ENCODE data around the gene TRDMT1.

The TRDMT1 gene

DNA sequence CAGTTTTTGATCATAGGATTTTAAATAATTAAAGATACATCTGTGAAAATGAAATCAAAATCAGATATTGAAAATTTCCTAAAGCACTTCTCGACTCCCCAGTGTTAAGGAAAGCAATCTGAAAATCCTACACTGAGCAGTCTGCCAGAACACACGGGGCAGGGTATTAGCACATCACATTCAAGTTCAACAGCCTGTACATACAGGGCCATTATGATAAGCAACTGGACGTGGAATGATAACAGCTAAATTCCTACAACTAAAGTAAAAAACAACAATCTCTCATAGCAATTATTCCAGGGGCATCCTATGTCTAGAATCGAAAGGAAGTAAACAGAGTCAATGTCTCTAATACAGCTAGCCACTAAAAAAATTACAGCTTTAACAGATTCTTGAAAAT, 31.7 kb downstream of the TRDMT1 start:
- no peak for DNase-seq

DNA sequence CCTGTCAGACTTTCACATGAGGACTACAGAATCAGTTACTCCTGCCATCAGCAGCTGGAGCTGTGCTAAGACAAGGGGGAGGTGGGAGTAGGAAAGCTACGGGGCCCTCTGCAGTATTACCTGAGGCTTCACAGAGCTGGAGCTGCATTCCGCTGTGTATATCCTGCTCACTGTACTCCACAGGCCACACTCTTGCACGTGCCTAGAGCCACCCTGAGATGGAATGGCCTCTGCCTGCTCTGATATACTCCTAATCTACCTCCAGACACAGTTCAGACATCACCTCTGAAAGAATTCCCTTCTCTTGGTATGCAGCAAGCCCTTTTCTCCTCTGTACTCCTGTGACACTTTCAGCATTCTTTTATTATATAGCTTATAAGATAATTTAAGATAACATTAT, 34.8 kb downstream of the TRDMT1 start:
- DNase-seq: no peak

DNA sequence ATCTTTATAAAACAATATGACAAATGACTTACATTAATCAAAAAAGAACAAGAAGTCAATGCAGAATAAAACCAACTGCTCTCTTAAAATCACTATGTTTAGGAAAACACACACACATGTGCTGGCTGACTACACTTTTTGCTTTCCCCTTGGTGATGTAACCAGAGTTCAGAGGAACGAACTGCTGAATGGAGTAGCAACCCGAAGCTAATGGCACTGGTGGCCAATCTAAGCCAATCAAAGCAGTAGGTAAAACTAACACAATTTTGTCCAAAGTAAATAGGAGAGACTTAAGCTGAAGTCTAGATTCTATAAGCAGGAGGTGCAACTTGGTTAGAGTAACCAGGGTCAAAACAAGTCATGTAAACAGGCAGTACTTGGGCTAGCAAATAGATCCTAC, 38.6 kb downstream of the TRDMT1 start:
- DNase-seq: no peak

DNA sequence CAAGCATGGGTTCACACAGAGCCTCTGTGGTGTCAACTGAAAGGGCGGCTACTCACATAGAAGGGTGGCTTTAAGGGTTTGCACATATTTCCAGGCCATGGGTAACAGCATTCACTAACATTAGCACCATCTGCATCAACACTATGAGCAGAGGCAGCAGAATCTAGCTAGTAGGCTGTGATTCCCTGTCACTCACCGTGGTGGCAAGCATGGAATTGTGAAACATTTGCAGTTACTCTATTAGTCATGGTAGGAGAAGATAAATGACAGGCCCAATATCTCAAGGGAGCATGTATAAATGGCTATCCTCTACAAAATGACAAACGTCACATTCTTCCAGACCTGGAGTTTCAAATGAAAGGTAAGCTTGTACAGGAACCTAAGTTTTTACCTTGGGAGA, 39.7 kb downstream of the TRDMT1 start:
- no peak for DNase-seq

DNA sequence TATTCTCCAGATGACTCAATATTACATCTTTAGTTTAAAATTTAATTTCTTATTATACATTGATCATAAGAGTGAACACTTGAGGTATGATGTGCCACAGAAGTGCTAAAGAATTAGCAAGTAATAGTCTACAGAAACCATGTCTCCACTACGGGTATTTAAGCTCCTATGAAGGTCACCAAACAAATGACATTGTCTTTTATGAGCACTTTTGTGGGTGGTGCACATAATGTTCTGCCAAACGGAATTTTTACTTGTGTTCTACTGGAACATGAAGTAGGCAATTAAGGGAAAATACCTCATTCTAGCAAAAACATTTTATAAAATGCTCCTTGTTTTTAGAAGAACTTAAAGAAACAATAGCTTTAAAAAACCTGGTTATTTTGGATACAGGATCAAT, 44.4 kb downstream of the TRDMT1 start:
- no peak for DNase-seq

DNA sequence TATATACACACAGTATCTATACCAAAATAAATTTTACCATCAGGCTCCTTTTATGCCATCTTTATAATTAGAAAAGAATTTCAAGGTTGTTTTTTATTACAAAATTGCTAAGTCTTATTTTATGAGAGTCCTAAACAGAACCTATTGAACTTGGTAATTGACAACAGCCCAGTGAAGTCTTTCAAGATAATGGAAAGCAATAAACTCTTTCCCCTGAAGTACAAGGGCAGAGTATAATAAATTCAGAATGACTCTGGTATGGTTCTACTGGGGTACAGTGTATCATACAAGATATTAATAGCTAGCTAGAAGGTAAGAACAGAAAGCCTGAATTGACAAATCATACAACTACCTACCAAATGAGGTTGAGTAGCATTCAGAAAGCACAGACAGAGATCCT, 45.6 kb downstream of the TRDMT1 start:
- no peak for DNase-seq

DNA sequence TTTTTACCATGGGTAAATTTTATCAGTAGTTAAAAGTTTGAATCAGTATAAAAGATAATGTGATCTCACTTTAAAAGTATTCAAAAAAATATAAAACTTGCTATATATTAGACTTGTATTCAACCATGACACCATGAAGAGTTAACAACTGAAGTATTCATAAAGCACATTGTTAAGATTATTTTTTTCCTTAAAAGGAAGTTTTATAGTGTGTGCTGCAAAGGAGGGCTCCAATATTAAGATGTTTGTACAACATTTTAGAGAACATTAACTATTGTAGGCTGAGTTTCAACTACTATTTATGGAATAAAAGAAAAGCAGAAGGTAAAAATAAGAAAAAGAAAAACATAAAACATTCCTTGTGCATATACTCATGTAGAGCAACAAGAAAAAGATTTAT, 47.4 kb downstream of the TRDMT1 start:
- no peak for DNase-seq

DNA sequence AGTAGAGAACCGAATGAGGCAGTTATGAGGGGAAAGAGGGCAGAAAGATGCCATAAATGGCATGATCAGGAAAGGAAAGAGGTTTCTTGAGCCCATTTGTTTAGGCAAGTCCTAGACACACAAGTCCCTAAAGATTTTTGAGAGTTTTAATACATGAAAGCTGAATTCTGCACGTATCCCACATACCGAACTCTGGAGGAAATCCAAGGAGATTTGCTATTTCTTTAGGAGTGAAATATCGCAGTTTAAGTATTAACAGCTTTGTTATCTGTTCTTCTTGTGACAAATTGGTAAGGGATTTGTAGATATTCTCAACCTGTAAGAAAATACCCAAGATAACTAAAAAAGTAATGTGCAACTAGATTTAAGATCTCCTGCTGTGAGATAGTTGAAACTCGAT, 48.2 kb downstream of the TRDMT1 start:
- DNase-seq: no peak

DNA sequence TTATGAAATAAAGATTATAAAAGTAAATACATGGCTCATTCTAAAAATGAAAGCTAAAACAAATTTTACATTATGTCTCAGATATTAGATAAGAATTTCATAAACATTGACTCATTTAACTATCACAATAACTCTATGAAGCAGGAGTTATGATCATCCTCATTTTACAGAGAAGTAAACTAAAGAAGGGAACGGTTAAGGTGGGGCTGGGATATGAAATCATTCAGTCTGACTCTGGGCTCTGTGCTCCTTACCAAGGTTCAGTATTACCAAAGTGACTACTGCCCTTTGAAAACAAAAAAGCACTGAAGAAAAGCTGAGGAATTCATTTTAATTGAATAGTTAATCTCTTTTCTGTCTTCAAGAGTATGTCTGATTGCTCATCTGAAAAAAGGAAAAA, 49.8 kb downstream of the TRDMT1 start:
- no peak for DNase-seq

DNA sequence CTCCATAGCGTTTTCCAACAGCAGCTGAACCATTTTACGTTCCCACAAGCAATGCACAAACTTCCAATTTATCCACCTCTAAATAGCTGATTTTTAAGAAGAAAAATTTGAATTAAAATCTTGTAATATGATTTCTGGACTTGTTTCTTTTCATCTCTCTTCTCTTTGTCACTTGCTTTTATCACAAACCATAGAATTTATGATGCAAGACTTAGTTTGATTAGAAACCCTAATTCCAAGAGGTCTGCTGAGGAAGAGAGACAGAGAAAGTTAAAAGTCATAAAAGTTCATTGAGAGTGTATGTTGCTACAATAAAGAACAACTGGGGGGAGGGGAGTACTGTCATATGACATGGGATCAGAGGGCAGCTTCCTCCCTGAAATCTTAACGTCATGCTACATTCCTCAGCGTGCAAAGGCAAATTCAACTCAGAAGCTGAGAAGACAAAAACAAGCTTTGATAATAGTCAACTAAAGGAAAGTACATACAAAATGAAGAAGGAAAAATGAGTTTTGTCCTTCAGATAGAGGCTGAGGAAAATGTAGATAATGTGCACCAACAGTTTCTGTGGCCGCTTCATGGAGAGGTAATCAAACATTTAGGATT, 53.5 kb downstream of the TRDMT1 start:
- DNase-seq: no peak

DNA sequence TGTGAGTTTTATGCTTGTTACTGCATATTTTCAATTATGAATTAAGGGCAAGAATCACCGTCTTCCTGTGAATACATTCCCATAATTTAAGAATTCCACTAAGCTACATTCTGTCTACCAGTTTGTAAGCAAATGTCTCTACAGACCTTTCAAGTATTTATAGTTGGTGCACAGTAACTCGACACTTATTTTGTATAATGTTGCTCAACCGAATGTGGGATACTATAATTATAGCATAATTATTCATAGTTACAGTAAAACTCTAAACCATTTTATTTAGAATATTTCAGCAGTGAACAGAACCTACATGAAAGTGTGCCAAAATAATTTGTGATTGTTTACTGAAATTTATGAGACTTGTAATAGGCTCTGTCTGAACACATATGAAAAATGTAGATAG, 54.6 kb downstream of the TRDMT1 start:
- no peak for DNase-seq

DNA sequence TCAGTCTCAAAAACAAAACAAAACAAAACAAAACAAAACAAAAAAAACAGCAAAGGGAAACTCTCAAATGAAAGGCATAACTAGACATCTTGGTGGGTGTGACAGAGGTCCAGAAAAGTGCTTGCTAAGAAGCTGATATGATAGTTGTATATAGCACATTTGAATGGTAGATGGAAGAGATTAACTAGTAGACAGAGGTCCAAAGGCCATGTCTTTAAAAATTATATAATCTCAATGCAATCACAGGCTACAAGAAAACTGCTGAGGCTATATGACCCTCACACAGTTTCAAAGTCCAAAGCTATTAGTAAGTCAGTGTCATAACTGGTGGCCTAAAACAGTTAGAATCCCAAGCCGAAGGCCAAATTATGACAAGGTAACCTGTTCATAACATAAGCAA, 56.2 kb downstream of the TRDMT1 start:
- DNase-seq: no peak

DNA sequence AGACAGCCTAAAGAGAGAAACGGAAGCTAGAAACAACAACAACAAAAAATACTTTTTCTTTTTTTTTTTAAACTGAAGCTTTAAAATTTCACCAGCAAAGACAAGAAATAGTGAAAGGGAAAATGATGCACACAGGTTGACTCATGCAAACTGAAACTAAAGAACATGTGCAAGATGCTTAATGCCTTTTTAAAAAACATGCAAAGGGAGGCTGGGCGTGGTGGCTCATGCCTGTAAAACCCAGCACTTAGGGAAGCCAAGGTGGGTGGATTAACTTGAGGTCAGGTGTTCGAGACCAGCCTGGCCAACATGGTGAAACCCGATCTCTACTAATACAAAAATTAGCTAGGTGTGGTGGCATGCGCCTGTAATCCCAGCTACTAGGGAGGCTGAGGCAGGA, 56.7 kb downstream of the TRDMT1 start:
- DNase-seq: peak; percentile 12

DNA sequence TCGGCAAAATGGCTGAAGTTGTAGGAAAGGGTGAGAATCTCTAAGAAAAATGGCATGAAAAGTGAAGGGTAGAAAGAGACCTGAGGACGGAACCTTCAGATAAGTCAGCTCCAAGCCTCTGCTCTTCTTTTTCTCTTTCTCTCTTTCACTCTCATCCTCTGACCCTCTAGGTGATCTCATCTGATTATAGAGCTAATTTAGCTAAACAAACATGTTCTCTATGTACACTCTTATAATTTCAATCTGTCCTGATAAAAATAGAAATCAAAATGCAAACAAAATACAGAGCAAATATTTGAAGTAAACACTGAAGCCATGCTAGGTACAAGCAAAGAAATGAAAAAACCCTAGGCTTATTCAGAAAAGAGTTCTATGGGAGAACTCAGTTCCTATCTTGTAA, 57.4 kb downstream of the TRDMT1 start:
- no peak for DNase-seq

DNA sequence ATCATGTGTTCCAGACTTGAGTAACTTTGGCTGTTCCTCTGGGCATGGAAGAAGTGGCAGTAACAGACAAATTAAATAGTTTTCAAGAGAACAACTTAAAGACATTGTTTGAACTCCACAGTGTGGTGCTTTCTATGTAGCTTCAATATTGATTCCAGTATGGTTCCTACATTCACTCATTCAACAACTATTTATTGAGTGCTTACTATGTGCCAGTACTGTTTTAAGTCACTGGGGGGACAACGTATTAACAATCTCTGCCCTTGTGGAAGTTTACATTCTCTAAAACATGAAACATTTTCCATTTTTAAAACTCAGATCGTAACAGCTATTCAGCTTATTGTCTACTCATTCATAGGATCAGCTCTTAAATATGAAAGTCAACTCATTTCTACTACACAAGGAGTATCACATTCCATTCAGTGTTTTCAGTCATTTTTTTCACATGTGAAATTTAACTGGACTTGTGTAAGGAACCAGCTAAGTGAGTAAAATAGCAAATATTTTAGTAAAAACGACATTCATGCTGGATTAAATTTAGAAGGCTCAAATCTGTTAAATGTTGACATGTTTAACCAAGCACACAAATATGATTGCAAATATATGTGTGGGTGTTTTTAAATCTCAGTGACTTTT, 58.3 kb downstream of the TRDMT1 start:
- no peak for DNase-seq

DNA sequence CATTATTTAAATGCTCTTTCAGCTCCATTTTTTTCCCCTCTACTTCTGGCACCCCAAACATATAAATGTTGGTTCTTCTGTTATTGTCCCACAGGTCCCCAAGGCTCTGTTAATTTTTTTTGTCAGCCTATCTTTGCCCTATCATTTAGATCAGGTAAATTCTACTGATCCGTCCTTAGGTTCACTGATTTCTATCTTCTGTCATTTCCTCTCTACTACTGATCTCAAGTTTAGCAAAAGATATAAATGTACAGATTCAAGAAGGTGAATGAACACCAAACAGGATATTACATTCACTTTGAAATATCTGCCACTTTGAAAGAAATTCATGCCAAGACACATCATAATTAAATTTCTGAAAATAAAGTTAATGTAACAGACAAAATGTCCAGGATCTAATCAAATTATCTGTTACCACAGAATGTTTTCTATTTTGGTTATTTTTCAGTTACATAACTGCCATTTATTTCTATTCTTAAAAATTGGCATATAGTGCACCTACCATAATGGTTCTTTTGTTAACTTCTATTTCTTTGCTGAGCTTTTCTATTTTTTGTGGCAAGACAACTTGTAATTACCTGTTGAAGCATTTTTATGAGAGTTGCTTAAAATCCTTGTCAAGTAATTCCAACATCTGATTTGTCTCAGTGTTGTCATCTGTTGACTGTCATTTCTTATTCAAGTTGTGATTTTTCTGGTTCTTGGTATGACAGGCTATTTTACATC, 59.8 kb downstream of the TRDMT1 start:
- DNase-seq: no peak

DNA sequence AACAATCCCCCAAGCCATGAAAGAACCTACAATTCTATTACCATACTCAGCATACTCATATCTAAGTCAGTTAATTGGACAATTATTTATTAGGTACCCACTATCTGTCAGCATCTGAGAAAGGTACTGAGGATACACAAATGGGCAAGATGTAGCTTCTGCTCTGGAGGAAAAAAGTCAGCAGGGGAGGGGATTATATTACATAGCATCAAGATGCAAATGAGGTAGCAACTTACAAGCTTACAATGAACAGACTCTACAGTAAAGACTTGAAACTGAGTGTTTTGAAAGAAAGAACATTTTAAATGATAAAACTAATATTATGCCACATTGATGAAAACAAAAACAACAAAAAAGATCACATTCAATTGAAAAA, 61.1 kb downstream of the TRDMT1 start:
- DNase-seq: no peak

DNA sequence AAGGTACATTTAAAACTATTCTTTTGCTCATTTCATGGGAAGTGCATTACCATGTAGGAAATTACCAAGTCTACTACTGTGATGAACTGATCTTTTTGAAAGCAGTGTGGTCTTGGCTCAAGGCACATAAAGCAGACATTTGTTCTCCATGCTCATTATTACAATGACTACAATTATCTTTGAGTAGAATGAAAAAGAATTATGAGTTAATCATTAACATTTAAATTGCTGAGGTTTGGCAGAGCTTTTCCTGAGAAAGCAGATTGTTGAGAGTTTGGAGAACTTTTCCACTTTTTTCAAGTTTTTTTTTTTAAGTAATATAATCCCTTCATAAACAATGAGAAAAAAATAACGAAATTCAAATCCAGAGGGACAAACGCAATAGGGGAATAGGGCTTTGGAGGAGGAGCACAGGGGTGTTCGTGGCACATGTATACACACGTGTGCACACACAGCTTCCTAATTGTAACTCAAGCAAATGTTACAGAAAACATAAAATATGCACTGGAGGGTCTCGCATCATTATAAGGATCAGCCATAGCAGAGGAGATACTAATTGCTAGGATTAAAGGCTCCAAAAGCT, 62.9 kb downstream of the TRDMT1 start:
- no peak for DNase-seq

DNA sequence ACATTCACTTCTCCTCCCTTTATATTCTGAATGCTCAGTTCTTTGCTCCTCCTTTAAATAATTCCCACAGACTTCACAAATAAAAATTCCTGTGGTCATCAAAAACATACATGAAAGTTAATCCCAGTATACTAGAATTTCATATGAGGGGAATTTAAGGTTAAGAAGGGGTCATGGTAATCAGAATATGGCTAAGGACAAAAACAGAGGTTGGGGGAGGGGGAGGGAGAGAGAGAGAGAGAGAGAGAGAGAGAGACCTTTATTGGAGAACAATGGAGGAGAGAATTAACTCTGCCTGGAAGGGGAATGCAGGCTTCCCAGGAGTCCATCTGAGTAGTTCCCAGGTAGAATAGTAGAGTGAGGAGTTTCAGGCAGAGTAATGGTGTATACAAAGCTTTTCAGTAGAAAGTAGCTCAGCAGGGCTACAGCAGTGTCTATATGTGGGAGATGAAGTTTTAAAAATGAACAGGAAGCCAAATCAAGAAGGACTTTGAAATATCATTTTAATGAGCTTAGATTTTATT, 66.7 kb downstream of the TRDMT1 start:
- DNase-seq: no peak

DNA sequence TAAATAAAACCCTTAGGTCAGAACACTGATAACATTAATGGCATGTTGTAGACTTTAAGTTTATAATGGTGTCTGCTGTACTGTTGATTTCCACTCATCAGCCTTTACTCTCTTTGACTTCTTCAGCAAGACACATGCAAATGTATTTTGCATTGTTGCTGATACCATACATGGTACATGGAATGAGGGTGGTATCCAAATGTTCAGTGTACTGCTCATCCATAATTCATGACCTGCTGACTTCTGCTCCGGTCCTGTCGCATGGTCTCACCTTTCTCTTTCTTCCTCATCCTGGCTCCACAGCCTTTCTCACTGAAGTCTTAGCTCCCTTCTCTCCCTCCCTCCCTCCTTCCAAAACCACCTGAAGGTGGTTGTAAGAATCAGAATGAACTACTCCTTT, 67.2 kb downstream of the TRDMT1 start:
- DNase-seq: no peak

DNA sequence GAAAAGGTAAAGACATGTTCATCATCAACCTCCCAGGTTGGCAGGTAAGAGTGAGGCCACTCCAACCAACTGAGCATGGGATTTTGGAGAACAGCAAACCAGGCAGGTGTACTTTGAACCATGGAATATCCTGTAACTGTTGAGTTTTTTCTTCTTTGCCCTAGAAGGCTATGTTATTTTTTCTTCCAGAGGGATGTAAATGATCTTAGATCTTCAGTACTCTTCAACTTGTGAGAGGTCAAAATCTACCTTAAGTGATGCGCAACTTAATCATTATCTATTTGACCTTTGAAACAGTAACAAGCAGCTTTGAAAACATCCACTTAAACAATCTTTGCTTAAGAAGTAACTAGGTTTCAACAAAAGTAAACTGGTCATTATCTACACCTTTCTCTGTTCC, 71.7 kb downstream of the TRDMT1 start, which contains the start of gene CUBN:
Gene CUBN, minus strand, starts transcription at position 71 of the 400 bp plus-strand sequence. Its CDS starts 46 bp downstream, at position 25.
- DNase-seq: no peak

DNA sequence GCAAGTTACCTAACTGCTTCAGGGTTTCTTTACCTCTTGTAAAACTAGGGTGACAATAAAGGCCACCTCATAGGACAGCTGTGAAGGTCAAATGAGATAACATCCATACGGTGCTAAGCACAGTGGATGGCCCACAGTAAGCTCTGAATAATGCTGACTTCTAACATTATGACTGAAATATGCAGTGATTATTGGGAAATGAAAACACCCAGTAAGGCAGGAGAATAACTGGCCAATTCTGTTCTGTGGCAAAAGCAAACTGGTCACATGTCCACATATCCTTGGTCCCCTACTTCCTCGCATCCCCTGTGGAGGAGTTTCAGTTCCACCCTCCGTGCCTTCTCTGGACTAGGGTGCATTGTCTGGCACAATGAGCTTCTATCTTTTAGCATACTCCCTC, 73.2 kb downstream of the TRDMT1 start:
- DNase-seq: no peak

DNA sequence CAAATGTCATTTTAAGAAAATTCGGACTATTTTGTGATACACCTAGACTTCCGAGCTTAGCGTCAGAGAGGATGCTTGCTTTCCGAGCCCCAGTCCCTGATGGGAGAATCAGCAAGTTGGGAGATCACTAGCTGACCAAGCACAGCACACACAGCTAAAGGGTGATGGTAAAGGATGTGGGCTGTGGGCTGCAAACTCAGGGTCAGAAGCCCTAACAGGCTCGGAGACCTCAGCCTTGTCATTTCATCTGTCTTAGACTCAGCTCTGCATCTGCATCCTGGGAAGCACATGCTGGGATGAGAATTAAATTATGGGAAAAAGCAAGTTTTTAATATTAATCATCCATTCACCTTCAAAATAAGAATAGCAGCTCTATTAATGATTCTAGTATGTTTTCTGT, 75.1 kb downstream of the TRDMT1 start:
- no peak for DNase-seq
